ENCODE data around the gene POLN. TPM values are rescaled to one million over a fixed set of nuclear protein-coding genes. Genes with fewer than 3 reads are reported as not detected.

POLN gene
- total RNA-seq, 2 donors from 2014 or later, result 1.6 to 2.8 TPM

GRCh38 chr4:2066011-2066551, 175.8 kb downstream of the POLN start:
- Histone ChIP-seq H3K4me1 (no peaks in the 10 kb centered on the region), H3K27ac (no peak overlapping the region), H3K4me3 (no peak overlapping the region), H3K27me3 (peaks cover 15% of the 10 kb centered on the region), H3K9me3 (no peaks in the 10 kb centered on the region), H3K36me3 (no peaks in the 10 kb centered on the region), H3K9ac (ENCODE audit: low read depth in 2 of 2, low read length in 2 of 2) (no peak overlapping the region)
- TF ChIP-seq CTCF (IDR thresholded peaks at IDR 0.05), result no peak
- no peak for DNase-seq
- intact Hi-C loops (cut with DNase I), result no loop called here

- Histone ChIP-seq H3K9ac (ENCODE audit: low read depth in 2 of 2, low read length in 2 of 2) (no peak overlapping the region), H3K4me3 (no peak overlapping the region), H3K4me1 (peaks cover under 1% of the 10 kb centered on the region), H3K27me3 (peaks cover 22% of the 10 kb centered on the region), H3K27ac (no peak overlapping the region), H3K9me3 (no peaks in the 10 kb centered on the region), H3K36me3 (no peaks in the 10 kb centered on the region)
- no peak for DNase-seq
- intact Hi-C loops (cut with DNase I), result no loop called here
- no peak for TF ChIP-seq CTCF (IDR thresholded peaks at IDR 0.05)
Measured at GRCh38 chr4:2065106-2065930, 176.6 kb downstream of the POLN start.

GRCh38 chr4:2064276-2064991, 177.5 kb downstream of the POLN start:
- Histone ChIP-seq H3K9ac (ENCODE audit: low read depth in 2 of 2, low read length in 2 of 2) (no peak overlapping the region), H3K27ac (no peak overlapping the region)

GRCh38 chr4:2063557-2064275, 178.2 kb downstream of the POLN start:
- Histone ChIP-seq H3K9me3 (no peaks in the 10 kb centered on the region), H3K4me1 (peaks cover 3% of the 10 kb centered on the region), H3K4me3 (no peak overlapping the region), H3K27me3 (peaks cover 29% of the 10 kb centered on the region), H3K36me3 (no peaks in the 10 kb centered on the region), H3K9ac (ENCODE audit: low read depth in 2 of 2, low read length in 2 of 2) (no peak overlapping the region), H3K27ac (no peak overlapping the region)
- no peak for TF ChIP-seq CTCF (IDR thresholded peaks at IDR 0.05)
- intact Hi-C loops (cut with DNase I), result no loop called here
- no peak for DNase-seq

More at GRCh38 chr4:2064276-2064991, 177.5 kb downstream of the POLN start:
- peaks cover 3% of the 10 kb centered on the region for H3K4me1 ChIP-seq
- DNase-seq, result peak; percentile 61
- H3K4me3 ChIP-seq, result peak overlapping the region; percentile 19
- intact Hi-C loops (cut with DNase I), result no loop called here
- no peaks in the 10 kb centered on the region for H3K9me3 ChIP-seq
- H3K27me3 ChIP-seq, result peaks cover 29% of the 10 kb centered on the region
- TF ChIP-seq CTCF (IDR thresholded peaks at IDR 0.05), result no peak
- no peaks in the 10 kb centered on the region for H3K36me3 ChIP-seq
